NCI-H345 treated with DMSO at 0.1 percent for 48 hours (cell line): Measurements from ENCODE around the gene JCAD.
"Not testable (repeated sequence)": the region's sequence is repeated elsewhere in the genome, so short reads cannot be mapped to it uniquely, and the experiment has no call there.

Experiments
- DNase-seq: peaks from one replicate; lab custom pipeline; 2025; ENCODE audit not compliant: unreplicated experiment; lab: John Stamatoyannopoulos, UW

The JCAD gene

DNA sequence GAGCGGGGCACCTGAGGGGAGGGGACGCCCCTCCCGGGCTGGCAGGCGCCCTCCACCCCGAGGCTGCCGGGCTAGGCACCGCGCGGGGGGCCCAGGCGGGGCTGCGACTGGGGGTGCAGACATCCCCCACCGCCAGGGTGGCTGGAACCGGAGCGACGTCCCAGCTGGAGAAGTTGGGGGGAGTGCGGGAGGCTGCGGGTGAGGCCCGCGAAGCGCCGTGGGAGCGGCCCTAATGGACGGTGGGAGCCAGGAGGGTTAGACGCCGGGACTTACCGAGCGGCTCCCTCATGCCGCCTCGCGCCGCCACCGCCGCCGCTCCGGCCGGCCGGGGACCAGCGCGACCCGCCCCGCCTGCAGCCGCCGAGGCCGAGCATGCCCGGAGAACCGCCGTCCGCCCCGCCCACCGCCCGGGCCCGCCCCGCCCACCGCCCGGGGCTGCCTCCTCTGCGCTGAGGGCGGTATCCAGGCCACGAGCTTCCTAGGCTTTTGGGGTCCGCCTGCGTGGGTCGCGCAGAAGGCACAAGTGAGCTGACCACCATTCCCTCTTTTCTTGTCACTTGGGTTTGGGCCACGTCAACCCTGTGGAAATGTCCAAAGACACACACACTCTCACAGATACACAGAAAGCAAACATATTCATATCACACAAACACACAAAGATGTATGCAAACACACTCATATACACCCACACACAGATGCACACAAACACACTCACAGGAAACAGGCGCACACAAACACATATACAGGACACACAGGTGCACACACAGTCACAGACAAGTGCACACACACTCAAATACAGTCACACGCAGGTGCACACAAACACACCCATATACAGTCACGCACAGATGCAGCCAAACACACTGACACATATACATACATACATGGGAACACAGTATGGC, at the start of gene JCAD:
Gene JCAD (minus strand): TSS at position 378 of the 899 bp plus-strand sequence. CDS start 11,774 bp downstream, outside the sequence.
- no peak for DNase-seq

GRCh38 chr10:30106987-30107386, 47.6 kb upstream of the JCAD start:
- no peak for DNase-seq

- DNase-seq: no peak
These were observed 44.4 kb upstream of the JCAD start for GRCh38 chr10:30103595-30104320.

DNA sequence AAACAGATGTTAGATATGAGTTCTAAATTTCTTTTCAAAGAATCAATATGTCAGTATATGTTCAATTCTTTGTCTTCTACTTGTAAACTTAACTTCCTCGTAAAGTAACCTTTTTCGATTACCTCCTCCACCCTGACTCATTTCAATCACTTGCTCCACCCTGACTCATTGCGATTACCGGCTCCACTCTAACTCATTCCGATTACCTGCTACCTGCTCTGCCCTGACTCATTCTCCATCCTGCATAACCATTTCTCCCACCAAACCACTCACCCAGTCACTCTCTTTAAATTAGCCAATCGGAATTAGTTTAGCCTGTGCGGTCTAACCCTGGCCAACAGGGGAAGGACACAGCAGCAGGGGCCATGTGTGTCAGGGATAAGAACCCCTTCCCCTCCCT, 40.3 kb upstream of the JCAD start:
- not testable (repeated sequence) for DNase-seq

- DNase-seq: no peak
These were observed 39.7 kb upstream of the JCAD start for GRCh38 chr10:30099101-30099500.

DNA sequence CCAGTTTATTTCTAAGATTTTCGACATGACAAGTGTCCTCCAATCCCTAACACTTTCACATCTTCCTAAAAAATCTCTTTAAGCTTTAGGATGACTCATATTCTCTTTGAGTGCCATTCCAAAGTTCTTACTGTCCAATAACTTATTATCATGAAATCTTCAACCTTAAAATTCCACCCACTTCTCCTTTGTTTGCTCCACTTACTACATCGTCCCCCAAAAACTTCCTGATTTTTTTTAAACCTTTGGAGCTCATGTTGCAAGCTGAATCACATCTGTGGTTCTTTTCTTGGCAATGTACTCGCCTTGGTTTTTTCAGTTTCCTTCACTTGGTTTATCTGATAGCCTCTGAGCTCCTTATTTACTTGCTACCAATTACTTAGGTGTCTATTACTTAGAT, 39.2 kb upstream of the JCAD start:
- DNase-seq: no peak

GRCh38 chr10:30096564-30096963, 37.2 kb upstream of the JCAD start:
- DNase-seq: no peak

DNA sequence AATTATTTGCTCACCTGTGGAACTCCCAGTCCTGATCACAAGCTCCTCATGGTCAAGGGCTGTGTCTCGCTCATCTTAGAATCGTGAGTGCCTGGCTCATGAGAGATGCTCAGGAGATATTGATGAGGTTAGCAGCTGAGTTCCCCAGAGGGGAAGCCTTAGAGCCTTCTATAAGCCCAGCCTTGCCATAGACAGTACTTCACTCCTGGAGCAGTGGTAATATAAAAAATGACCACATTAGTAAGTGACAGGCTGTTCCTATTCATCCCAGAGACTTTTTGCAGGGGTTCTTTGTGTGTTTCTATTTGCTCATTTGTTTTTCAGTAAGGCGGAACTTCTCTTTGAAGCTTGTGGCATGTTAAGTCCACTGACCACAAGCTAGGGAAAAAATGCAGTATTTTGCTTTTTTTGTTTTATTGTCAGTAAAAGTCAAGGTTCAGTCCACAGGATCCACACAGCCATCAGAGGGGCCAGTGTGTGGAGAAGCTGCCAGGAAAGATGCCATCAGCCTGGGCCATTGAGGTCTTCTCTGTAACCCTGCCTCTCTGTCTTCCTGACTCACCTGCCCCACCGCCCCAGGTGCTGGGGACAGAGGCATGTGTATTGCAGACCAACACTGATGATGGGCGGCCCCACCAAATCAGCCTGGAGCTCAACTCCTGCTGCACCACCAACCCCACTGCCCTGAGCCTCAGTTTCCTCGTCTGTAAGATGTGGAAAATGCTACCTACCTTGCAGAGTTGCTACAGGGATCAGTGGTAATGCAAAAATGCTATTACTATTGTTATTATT, 36.4 kb upstream of the JCAD start:
- DNase-seq: no peak

DNA sequence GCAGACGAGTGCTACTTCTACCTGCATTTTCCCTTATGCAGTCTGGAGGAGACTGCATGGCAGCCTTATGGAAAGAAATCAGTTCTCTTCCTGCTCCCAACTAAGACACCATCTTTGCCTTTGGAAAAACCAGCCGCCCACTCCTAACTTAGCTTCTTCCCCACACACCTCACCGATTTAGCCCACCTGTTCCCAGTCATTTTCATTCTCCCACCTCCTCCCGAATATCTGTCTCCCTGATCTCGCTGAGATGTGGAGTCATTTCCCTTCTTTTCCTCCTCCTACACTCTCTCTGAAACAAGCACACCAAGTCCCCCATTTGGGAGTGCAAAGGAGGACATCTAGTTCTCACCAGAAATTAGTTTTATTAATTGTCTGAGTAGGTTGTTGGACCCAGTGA, 35.2 kb upstream of the JCAD start:
- DNase-seq: no peak

DNA sequence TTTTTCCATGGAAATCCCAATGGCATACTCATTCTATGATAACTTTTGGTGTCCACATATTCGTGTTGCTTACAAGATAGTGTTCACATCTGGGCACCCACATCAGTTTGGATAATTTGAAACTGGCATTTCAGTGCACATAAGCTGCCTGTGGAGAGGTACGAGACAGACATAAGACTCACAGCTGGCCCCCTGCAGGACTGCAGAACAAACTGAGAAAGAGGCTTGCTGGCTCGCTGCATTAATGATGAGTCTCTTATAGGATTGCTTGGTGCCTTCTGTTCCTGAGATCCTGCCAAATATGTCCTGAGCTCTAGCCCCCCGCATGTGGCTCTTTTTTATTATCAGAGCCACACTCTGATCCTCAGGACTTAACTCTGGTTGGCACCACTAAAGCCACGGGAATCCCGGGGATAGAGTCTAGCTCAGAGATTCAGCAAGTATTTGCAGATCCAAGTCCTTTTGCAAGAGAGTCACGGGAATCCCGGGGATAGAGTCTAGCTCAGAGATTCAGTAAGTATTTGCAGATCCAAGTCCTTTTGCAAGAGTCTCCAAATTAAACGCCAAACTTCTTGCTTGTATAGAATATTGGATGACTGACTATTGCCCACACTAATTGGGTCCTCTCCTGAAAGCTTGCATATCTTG, 34.0 kb upstream of the JCAD start:
- DNase-seq: no peak

DNA sequence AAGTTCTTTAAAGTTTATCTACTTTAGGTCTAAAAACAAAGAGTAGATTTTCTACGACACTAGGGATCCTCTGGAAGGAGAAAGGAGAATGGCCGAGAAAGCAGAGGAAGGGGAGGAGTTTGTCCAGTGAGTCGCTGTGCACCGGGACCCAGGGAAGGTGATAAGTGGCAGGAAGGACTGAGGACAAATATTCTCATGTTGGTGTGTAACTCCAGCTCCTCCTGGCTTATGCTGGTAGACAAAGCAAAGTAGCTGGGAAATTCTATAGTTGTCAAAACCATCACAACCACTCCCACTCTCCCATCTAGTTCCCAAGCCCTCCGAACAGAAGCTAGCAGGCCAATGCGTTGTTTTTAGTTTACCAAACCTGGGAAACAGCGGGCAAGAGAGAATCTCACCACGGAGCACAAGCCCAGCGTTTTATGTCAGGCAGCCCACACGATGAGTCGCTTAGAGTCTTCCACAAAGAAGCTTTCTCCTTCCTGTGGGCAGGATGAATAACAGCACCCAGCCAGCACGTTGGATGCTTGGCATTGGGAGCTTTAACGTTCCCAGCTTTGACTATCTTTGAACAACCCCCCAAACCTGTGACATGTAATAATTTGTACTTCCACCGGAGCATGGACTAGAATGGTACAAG, 32.9 kb upstream of the JCAD start:
- no peak for DNase-seq

DNA sequence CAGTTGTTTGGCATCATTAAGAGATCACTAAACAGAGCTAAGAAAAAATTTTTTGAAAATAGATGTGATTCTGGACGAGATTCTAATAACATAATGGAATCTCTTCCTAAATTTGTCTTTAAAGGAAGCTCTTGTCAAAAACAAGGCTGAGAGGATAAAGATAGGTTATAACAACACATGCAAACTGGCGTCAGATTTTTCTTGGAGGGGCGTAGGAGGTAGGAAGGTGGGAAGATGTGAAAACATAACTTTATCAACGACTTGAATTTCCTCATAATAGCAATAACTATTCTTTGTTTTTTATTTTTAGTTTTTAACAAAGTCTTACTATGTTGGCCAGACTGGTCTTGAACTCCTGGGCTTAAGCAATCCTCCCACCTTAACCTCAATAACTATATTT, 31.8 kb upstream of the JCAD start:
- DNase-seq: no peak

DNA sequence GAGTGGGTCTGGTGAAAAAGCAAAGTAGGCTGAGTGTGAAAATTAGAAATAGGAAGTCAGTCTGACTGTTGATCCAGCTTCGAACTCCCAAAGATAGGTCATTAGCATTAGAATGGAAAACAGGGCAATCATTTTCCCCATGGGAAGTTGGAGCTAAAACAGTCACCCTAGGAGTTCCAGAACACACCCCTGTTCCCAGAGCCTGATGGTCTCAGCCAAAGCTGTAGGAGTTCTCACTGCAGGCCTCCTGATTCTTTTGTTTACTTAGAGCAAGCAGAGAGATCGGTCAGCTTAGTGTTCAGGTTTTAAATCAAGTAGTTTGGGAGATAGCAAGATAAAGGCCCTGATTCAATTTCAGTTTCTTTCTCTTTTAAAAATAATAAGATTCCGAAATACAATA, 28.8 kb upstream of the JCAD start:
- no peak for DNase-seq

DNA sequence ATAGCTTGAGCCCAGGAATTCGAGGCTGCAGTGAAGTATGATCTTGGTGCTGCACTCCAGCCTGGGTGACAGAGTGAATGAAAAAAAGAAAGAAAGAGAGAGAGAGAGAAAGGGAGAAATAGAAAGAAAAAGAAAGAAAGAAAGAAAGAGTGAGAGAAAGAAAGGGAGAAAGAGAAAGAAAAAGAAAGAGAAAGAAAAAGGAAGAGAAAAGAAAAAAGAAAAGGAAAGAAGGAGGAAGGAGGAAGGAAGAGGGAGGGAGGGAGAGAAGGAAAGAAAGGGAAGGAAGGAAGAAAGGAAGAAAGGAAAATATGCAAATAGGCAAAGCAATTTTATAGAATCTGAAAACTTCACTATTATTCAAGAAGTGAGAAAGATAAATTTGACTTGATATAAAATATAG, 24.5 kb upstream of the JCAD start:
- DNase-seq: no peak

- DNase-seq: no peak
These were observed 21.8 kb upstream of the JCAD start for GRCh38 chr10:30081182-30081581.

DNA sequence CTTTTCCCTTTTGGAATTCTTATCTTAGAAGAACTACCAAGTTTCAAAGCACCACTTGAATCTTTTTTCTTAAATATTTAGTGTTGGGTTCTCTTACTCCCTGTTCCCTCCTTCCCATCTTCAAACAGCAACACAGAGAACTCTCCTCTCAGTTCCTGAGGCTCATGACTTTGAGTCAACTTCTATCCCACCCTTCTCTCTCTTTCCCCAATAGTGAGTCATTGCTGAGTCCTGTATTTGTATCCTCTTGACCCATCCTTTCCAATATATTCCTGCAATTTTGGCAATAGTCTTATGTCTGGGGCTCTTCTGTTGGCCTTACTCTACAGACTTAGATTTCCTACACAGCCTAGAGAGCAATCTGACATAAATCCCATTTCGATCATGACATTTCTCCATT, 20.8 kb upstream of the JCAD start:
- DNase-seq: no peak

- no peak for DNase-seq
These were observed 20.0 kb upstream of the JCAD start for GRCh38 chr10:30079408-30079807.

GRCh38 chr10:30075481-30075880, 16.1 kb upstream of the JCAD start:
- DNase-seq: no peak

- DNase-seq: no peak
These were observed 15.5 kb upstream of the JCAD start for GRCh38 chr10:30074933-30075332.

DNA sequence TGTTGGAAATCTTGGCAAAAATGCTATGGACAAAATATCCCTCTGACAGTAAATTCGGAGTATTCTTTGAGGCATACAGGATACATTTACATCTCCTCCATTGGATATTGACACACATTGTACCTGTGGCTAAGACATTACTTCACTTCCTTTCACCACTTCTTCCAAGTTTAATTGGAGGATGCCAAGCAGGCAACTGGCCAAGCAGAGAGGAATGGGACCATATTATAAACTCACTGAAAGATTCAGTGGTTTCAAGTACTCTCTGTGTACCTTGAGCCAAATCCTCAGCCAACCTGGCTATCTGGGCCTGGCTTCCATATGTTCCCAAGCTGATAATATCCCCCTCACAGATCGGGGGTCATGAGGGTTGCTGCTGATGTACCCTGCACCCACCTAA, 14.7 kb upstream of the JCAD start:
- DNase-seq: no peak

DNA sequence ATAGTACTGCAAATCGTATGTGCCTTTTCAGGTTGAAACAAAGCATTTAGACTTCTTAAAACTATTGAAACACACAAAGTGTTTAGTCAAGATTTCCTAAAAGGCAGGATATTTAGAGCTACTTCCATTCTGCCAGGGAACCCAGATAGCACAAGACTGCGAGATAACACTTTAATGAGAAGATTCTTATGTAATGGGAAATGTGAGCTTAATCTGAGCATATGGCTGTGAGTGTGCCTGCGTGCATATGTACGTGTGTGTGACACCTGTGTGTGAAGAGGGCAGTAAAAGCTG, 14.3 kb upstream of the JCAD start:
- no peak for DNase-seq
